Measurements from ENCODE around the gene PROX1. TPM values are rescaled to one million over a fixed set of nuclear protein-coding genes. Genes with fewer than 3 reads are reported as not detected.

Gene PROX1
- total RNA-seq, 2 donors from 2014 or later: 0.21 to 4.3 TPM

DNA sequence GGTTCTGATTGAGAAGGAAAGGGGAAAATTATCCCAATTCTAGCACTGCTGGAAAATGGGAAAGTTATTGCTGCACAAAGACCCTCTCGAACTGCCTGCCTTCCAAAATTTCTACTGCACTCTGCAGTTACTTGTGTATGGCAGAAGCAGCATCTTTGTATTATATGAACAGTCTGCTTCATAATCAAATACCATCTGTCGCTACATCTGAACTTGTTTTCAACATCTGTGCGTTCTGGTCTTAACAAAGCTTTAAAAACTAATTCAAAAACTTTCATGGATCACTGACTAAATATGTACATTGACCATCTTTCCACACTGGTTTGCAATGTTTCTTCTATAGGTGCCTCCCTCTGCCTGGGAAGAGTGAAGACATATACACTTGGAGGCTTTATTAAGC is 79.2 kb downstream of the PROX1 start:
- TF ChIP-seq, protein P1, sequence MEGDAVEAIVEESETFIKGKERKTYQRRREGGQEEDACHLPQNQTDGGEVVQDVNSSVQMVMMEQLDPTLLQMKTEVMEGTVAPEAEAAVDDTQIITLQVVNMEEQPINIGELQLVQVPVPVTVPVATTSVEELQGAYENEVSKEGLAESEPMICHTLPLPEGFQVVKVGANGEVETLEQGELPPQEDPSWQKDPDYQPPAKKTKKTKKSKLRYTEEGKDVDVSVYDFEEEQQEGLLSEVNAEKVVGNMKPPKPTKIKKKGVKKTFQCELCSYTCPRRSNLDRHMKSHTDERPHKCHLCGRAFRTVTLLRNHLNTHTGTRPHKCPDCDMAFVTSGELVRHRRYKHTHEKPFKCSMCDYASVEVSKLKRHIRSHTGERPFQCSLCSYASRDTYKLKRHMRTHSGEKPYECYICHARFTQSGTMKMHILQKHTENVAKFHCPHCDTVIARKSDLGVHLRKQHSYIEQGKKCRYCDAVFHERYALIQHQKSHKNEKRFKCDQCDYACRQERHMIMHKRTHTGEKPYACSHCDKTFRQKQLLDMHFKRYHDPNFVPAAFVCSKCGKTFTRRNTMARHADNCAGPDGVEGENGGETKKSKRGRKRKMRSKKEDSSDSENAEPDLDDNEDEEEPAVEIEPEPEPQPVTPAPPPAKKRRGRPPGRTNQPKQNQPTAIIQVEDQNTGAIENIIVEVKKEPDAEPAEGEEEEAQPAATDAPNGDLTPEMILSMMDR (IDR thresholded peaks at IDR 0.05): no peak
- Histone ChIP-seq H3K4me1 (ENCODE audit: control insufficient read depth in 1 of 2, low read depth in 2 of 2) (no peaks in the 10 kb centered on the region), H3K27me3 (replicated peaks; ENCODE audit: insufficient read depth) (no peaks in the 10 kb centered on the region), H3K36me3 (no peaks in the 10 kb centered on the region), H3K9me3 (no peaks in the 10 kb centered on the region), H3K27ac (no peak overlapping the region), H3K4me3 (no peak overlapping the region)
- DNase-seq (ENCODE audit: low spot score) (no peak), ATAC-seq (ENCODE audit: insufficient number of reproducible peaks, low FRiP score, low read depth) (no peak)

DNA sequence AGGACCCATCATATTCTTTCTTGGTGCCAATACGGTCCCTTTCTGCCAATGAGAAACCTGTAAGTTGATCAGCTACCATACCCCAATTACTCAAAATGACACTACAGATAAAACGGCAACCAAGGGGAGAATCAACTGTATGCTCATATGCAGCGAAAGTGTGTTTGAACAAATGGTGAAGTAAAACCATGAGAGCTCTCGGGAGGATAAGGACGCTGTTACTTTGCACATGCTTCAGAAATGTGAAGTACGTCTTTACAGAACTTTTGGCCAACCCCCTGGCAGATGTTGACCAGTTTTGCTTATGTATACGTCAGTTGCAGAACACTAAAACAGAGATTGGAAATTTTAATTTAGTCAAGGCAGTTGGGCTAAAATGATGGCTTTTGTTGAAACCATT is 79.6 kb downstream of the PROX1 start:
- no peaks in the 10 kb centered on the region for H3K27me3 ChIP-seq (replicated peaks; ENCODE audit: insufficient read depth)
- H3K9me3 ChIP-seq: no peaks in the 10 kb centered on the region
- DNase-seq (ENCODE audit: low spot score): no peak
- H3K4me1 ChIP-seq (ENCODE audit: control insufficient read depth in 1 of 2, low read depth in 2 of 2): no peaks in the 10 kb centered on the region
- no peaks in the 10 kb centered on the region for H3K36me3 ChIP-seq
- TF ChIP-seq, protein P1 (IDR thresholded peaks at IDR 0.05): no peak
- no peak overlapping the region for H3K4me3 ChIP-seq
- no peak overlapping the region for H3K27ac ChIP-seq
- no peak for ATAC-seq (ENCODE audit: insufficient number of reproducible peaks, low FRiP score, low read depth)

DNA sequence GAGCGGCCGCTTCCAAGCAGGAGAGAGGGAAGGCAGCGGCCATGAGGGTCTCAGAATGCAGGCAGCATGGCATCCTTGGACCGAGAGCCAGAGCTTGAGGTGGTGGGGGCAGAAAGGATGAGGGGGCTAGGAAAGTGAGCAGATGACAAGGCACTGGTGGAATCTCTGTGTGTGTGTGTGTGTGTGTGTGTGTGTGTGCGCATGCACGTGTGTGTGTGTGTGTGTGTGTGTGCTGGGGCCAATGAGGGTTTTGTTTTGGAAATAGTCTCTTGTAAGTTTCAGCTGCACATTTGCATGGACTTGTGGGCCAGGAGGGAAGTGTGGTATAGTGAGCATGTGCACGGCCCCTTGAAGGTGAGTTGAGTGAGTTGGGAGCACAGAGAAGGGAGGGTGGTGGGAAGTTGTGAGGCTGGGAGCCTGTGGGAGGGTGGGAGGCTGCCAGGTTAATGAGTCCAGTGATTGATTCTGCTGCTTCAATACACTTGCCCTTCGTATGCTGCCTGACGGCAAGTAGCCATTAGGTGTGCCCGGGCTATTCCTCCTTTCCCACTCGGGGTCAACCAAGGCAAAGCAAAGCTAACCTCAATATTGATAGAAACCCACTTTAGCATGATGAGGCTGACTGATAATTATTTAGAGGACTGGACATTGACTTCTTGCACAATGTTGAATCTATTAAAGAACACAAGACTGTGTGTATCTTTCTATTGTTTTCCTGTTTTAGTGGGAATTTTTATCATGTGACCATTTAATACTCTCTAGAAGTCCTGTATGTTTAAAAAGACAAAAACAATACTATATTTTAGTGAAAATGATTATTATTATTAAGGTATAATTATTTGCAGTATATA is 80.3 kb downstream of the PROX1 start:
- Histone ChIP-seq H3K9me3 (no peaks in the 10 kb centered on the region), H3K27ac (no peak overlapping the region), H3K36me3 (no peaks in the 10 kb centered on the region), H3K4me3 (no peak overlapping the region), H3K4me1 (ENCODE audit: control insufficient read depth in 1 of 2, low read depth in 2 of 2) (no peaks in the 10 kb centered on the region), H3K27me3 (replicated peaks; ENCODE audit: insufficient read depth) (no peaks in the 10 kb centered on the region)
- no peak for DNase-seq (ENCODE audit: low spot score)
- no peak for ATAC-seq (ENCODE audit: insufficient number of reproducible peaks, low FRiP score, low read depth)
- TF ChIP-seq, protein P1 (IDR thresholded peaks at IDR 0.05): no peak

DNA sequence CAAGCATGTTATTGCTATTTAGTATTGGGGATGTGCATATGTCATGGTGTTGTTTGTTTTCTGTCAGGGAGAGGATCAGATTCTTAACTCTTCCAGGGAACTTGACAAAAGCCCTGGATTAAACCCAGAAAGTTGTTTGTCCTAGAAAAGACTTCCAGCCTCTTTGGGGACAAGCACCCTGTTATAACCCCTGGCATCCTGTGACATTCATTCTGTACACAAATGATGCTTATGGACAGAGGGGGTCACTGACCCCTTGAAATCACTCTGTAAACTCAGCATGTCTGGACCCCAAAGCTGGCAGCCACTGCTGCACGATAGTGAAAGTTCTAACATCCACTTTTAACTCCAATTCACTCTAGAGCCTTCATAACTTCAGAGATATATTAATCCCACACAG is 81.2 kb downstream of the PROX1 start:
- DNase-seq (ENCODE audit: low spot score): no peak
- Histone ChIP-seq H3K4me1 (ENCODE audit: control insufficient read depth in 1 of 2, low read depth in 2 of 2) (no peaks in the 10 kb centered on the region), H3K27me3 (replicated peaks; ENCODE audit: insufficient read depth) (no peaks in the 10 kb centered on the region), H3K36me3 (no peaks in the 10 kb centered on the region), H3K4me3 (no peak overlapping the region), H3K9me3 (no peaks in the 10 kb centered on the region), H3K27ac (no peak overlapping the region)
- ATAC-seq (ENCODE audit: insufficient number of reproducible peaks, low FRiP score, low read depth): no peak
- TF ChIP-seq, protein P1 (IDR thresholded peaks at IDR 0.05): no peak

DNA sequence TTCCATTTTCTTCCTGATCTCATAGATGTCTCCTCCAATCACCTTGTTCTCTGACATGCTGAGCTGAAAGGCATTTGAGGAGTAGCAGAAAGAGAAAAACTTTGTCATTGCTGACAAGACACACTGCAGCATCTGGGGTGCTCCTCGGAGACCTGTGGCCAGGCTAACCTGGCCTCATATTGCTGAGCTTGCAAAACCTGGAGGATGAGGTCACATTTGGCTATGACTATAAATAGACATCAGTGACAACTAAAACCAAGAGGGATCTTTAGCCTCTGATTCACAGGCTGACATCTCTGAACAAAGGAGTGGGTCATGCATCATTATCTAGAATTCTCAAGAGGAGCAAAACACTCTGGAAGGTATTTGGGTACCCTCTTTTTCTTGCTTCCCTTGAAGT is 83.7 kb downstream of the PROX1 start:
- Histone ChIP-seq H3K4me3 (no peak overlapping the region), H3K27me3 (replicated peaks; ENCODE audit: insufficient read depth) (no peaks in the 10 kb centered on the region), H3K36me3 (no peaks in the 10 kb centered on the region), H3K9me3 (no peaks in the 10 kb centered on the region), H3K27ac (no peak overlapping the region), H3K4me1 (ENCODE audit: control insufficient read depth in 1 of 2, low read depth in 2 of 2) (no peaks in the 10 kb centered on the region)
- ATAC-seq (ENCODE audit: insufficient number of reproducible peaks, low FRiP score, low read depth) (no peak), DNase-seq (ENCODE audit: low spot score) (no peak)
- TF ChIP-seq, protein P1 (IDR thresholded peaks at IDR 0.05): no peak
